ENCODE results near the gene NDUFAF4.

DNA sequence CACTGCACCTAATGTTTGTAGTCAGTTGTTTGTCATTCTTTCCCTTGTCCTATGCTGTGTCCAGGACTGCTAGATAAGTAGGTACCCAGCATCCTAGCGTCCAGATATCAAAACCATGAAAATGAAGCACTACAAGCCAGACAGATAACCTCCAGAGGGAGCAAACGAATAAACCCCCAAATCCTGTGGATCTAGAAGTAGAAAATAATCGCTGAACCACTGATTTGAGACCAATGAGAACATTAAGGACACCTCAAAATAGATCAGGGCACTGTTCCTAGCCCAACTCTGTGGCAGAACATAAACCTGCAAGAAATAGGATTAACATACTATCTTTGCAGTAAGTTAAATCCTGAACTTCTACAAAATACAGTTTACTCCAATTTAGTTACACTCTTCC, 25.7 kb upstream of the NDUFAF4 start:
- no peak for TF ChIP-seq TAF1 (IDR thresholded peaks at IDR 0.05; ENCODE audit: borderline replicate concordance, insufficient read depth, low read length)
- no peak for TF ChIP-seq POLR2AphosphoS5 (IDR thresholded peaks at IDR 0.05; ENCODE audit: low read depth, low read length)
- TF ChIP-seq, protein P1, sequence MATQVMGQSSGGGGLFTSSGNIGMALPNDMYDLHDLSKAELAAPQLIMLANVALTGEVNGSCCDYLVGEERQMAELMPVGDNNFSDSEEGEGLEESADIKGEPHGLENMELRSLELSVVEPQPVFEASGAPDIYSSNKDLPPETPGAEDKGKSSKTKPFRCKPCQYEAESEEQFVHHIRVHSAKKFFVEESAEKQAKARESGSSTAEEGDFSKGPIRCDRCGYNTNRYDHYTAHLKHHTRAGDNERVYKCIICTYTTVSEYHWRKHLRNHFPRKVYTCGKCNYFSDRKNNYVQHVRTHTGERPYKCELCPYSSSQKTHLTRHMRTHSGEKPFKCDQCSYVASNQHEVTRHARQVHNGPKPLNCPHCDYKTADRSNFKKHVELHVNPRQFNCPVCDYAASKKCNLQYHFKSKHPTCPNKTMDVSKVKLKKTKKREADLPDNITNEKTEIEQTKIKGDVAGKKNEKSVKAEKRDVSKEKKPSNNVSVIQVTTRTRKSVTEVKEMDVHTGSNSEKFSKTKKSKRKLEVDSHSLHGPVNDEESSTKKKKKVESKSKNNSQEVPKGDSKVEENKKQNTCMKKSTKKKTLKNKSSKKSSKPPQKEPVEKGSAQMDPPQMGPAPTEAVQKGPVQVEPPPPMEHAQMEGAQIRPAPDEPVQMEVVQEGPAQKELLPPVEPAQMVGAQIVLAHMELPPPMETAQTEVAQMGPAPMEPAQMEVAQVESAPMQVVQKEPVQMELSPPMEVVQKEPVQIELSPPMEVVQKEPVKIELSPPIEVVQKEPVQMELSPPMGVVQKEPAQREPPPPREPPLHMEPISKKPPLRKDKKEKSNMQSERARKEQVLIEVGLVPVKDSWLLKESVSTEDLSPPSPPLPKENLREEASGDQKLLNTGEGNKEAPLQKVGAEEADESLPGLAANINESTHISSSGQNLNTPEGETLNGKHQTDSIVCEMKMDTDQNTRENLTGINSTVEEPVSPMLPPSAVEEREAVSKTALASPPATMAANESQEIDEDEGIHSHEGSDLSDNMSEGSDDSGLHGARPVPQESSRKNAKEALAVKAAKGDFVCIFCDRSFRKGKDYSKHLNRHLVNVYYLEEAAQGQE (IDR thresholded peaks at IDR 0.05; ENCODE audit: insufficient read depth in 1 of 2, low read depth in 2 of 2, low read length in 2 of 2): no peak
